HG02981 (cell line): ENCODE measurements around the gene BLACAT1.
"Not testable (repeated sequence)": the region's sequence is repeated elsewhere in the genome, so short reads cannot be mapped to it uniquely, and the experiment has no call there.

Experiments used
- ATAC-seq: cut with Tn5 transposase; IDR thresholded peaks from one replicate; pipeline ENCODE4 v1.9.1; 2021; ENCODE audit warnings: mild to moderate bottlenecking, moderate library complexity; ENCODE audit not compliant: unreplicated experiment

BLACAT1 gene

GRCh38 chr1:205484985-205485967 is 29.4 kb upstream of the BLACAT1 start:
- ATAC-seq: peak; percentile 54

GRCh38 chr1:205483372-205483771 is 27.5 kb upstream of the BLACAT1 start:
- no peak for ATAC-seq

- not testable (repeated sequence) for ATAC-seq
Observed at GRCh38 chr1:205482587-205482986, 26.7 kb upstream of the BLACAT1 start.

GRCh38 chr1:205481629-205482151 is 25.8 kb upstream of the BLACAT1 start:
- no peak for ATAC-seq

- ATAC-seq: no peak
Observed at GRCh38 chr1:205481218-205481617, 25.4 kb upstream of the BLACAT1 start.

GRCh38 chr1:205480349-205480985 is 24.6 kb upstream of the BLACAT1 start:
- no peak for ATAC-seq

- not testable (repeated sequence) for ATAC-seq
Observed at GRCh38 chr1:205478985-205479384, 23.1 kb upstream of the BLACAT1 start.

- ATAC-seq: no peak
Observed at GRCh38 chr1:205477759-205478247, 22.0 kb upstream of the BLACAT1 start.

GRCh38 chr1:205477121-205477758 is 21.4 kb upstream of the BLACAT1 start:
- no peak for ATAC-seq

- ATAC-seq: no peak
Observed at GRCh38 chr1:205476648-205477047, 20.8 kb upstream of the BLACAT1 start.

- ATAC-seq: no peak
Observed at GRCh38 chr1:205475855-205476254, 20.0 kb upstream of the BLACAT1 start.

- ATAC-seq: no peak
Observed at GRCh38 chr1:205474571-205474970, 18.7 kb upstream of the BLACAT1 start.

- no peak for ATAC-seq
Observed at GRCh38 chr1:205473966-205474365, 18.1 kb upstream of the BLACAT1 start.

GRCh38 chr1:205473475-205473874 is 17.6 kb upstream of the BLACAT1 start:
- ATAC-seq: no peak

- no peak for ATAC-seq
Observed at GRCh38 chr1:205472737-205473441, 17.0 kb upstream of the BLACAT1 start.

GRCh38 chr1:205470131-205470530 is 14.3 kb upstream of the BLACAT1 start:
- no peak for ATAC-seq

GRCh38 chr1:205466595-205467220 is 10.9 kb upstream of the BLACAT1 start:
- ATAC-seq: no peak

GRCh38 chr1:205465392-205465791 is 9.5 kb upstream of the BLACAT1 start:
- ATAC-seq: no peak

- no peak for ATAC-seq
Observed at GRCh38 chr1:205458777-205459566, 3.1 kb upstream of the BLACAT1 start.
